Measurements from ENCODE around the gene ZNF18.

ZNF18 gene

DNA sequence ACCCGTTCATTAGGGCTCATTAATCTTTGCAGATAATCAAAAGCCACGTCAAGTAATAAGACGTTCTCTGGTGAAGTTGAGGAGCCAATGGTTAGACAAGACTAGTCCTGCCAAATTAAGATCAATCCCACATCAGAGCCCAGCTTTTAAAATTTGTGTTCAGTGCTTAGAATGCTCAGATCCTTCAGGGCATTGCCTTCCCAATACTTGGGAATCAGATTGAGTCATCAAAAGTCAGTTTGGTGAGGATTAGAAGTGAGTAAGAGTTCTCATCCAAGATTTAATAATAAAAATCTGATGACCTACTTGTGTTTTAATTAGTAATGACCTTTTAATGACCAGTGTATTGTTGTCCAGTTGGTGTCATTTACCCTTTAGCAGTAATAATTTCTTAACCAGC lies 43.2 kb upstream of the ZNF18 start:
- Histone ChIP-seq H3K9me3 (ENCODE audit: control insufficient read depth, insufficient read depth, low read length) (no peaks in the 10 kb centered on the region), H3K9me2 (replicated peaks; ENCODE audit: control insufficient read depth, low read length) (no peaks in the 10 kb centered on the region), H3K4me2 (ENCODE audit: low read length) (no peak overlapping the region)

DNA sequence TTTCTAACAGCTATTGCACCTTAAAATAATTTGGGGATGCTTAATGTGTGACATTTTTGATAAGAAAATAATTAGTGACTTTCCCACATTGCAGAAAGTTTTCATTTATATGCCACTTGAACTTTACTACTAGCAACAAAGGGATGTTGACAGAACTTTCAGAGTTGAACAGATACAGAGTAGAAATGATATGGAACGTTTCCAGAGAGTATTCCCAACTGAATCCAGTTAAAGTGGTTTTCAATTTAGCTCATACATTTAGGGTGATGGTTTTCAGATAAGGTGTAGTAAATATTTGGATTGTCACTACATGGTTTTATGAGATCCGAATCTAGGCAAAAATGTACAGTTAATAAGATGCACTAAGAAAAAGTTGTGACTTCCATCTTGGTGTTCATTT lies 40.7 kb upstream of the ZNF18 start:
- H3K4me3 ChIP-seq (ENCODE audit: low read length) = no peak overlapping the region
- H3K27me3 ChIP-seq (ENCODE audit: control insufficient read depth, low read length) = no peaks in the 10 kb centered on the region
- H3K27ac ChIP-seq (ENCODE audit: low read depth, low read length) = no peak overlapping the region
- H3K79me2 ChIP-seq (ENCODE audit: control insufficient read depth, low read length) = peaks cover 70% of the 10 kb centered on the region
- no peak overlapping the region for H3K4me2 ChIP-seq (ENCODE audit: low read length)
- H3F3A ChIP-seq (ENCODE audit: control insufficient read depth, insufficient read depth) = no peaks in the 10 kb centered on the region
- peaks cover 7% of the 10 kb centered on the region; the same call in 1 of the 2 replicates for H3K36me3 ChIP-seq (ENCODE audit: control insufficient read depth, low read length)
- H3K9me2 ChIP-seq (replicated peaks; ENCODE audit: control insufficient read depth, low read length) = no peaks in the 10 kb centered on the region
- no peaks in the 10 kb centered on the region for H3K9me3 ChIP-seq (ENCODE audit: control insufficient read depth, insufficient read depth, low read length)
- TF ChIP-seq EZH2phosphoT487 (IDR thresholded peaks at IDR 0.05; ENCODE audit: borderline replicate concordance, low read length) = no peak
- TF ChIP-seq, protein P1, sequence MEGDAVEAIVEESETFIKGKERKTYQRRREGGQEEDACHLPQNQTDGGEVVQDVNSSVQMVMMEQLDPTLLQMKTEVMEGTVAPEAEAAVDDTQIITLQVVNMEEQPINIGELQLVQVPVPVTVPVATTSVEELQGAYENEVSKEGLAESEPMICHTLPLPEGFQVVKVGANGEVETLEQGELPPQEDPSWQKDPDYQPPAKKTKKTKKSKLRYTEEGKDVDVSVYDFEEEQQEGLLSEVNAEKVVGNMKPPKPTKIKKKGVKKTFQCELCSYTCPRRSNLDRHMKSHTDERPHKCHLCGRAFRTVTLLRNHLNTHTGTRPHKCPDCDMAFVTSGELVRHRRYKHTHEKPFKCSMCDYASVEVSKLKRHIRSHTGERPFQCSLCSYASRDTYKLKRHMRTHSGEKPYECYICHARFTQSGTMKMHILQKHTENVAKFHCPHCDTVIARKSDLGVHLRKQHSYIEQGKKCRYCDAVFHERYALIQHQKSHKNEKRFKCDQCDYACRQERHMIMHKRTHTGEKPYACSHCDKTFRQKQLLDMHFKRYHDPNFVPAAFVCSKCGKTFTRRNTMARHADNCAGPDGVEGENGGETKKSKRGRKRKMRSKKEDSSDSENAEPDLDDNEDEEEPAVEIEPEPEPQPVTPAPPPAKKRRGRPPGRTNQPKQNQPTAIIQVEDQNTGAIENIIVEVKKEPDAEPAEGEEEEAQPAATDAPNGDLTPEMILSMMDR (IDR thresholded peaks at IDR 0.05; ENCODE audit: low read depth, low read length, poor library complexity, severe bottlenecking) = no peak
- H4K20me1 ChIP-seq (ENCODE audit: control insufficient read depth, insufficient read depth, low read depth, low read length) = no peaks in the 10 kb centered on the region
- H3K4me1 ChIP-seq (ENCODE audit: control insufficient read depth, low read length) = no peaks in the 10 kb centered on the region

More for the DNA sequence above, 43.2 kb upstream of the ZNF18 start:
- Histone ChIP-seq H3K27me3 (ENCODE audit: control insufficient read depth, low read length) (no peaks in the 10 kb centered on the region), H4K20me1 (ENCODE audit: control insufficient read depth, insufficient read depth, low read depth, low read length) (no peaks in the 10 kb centered on the region), H3K36me3 (ENCODE audit: control insufficient read depth, low read length) (no peaks in the 10 kb centered on the region), H3K27ac (ENCODE audit: low read depth, low read length) (no peak overlapping the region), H3K79me2 (ENCODE audit: control insufficient read depth, low read length) (peaks cover 72% of the 10 kb centered on the region), H3F3A (ENCODE audit: control insufficient read depth, insufficient read depth) (no peaks in the 10 kb centered on the region), H3K4me1 (ENCODE audit: control insufficient read depth, low read length) (no peaks in the 10 kb centered on the region), H3K4me3 (ENCODE audit: low read length) (no peak overlapping the region)
- TF ChIP-seq, protein P1 (IDR thresholded peaks at IDR 0.05; ENCODE audit: low read depth, low read length, poor library complexity, severe bottlenecking) = no peak
- no peak for TF ChIP-seq EZH2phosphoT487 (IDR thresholded peaks at IDR 0.05; ENCODE audit: borderline replicate concordance, low read length)

DNA sequence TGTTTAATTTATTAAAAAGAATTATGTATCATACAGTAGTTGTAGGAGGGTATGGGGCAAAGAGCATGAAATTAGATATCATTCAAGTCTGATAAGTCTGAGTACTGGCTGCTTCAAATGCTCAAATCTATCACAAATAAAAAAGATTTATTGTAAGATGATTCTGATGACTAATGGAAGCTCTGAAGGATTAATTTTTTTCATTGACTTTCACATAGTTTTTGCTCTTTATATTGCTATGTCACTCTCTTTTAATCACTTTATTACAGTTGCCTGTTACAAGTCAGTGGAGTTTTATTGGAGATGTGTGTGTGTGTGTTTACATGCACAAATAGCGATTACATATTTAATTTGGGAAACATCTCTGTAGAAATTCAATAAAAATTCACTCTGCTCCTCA lies 38.4 kb upstream of the ZNF18 start:
- H3K27ac ChIP-seq (ENCODE audit: low read depth, low read length) = no peak overlapping the region
- H3K79me2 ChIP-seq (ENCODE audit: control insufficient read depth, low read length) = peaks cover 80% of the 10 kb centered on the region
- H3K9me2 ChIP-seq (replicated peaks; ENCODE audit: control insufficient read depth, low read length) = no peaks in the 10 kb centered on the region
- peaks cover 7% of the 10 kb centered on the region; the same call in 1 of the 2 replicates for H3K36me3 ChIP-seq (ENCODE audit: control insufficient read depth, low read length)
- TF ChIP-seq, protein P1 (IDR thresholded peaks at IDR 0.05; ENCODE audit: low read depth, low read length, poor library complexity, severe bottlenecking) = no peak
- TF ChIP-seq EZH2phosphoT487 (IDR thresholded peaks at IDR 0.05; ENCODE audit: borderline replicate concordance, low read length) = no peak
- H3K4me2 ChIP-seq (ENCODE audit: low read length) = no peak overlapping the region
- no peaks in the 10 kb centered on the region for H4K20me1 ChIP-seq (ENCODE audit: control insufficient read depth, insufficient read depth, low read depth, low read length)
- H3K9me3 ChIP-seq (ENCODE audit: control insufficient read depth, insufficient read depth, low read length) = no peaks in the 10 kb centered on the region
- H3K4me1 ChIP-seq (ENCODE audit: control insufficient read depth, low read length) = 0 out of 2 replicates have a peak, but pooled peaks cover 4% of the 10 kb centered on the region
- no peak overlapping the region for H3K4me3 ChIP-seq (ENCODE audit: low read length)
- H3K27me3 ChIP-seq (ENCODE audit: control insufficient read depth, low read length) = no peaks in the 10 kb centered on the region
- no peaks in the 10 kb centered on the region for H3F3A ChIP-seq (ENCODE audit: control insufficient read depth, insufficient read depth)
